Measurements from ENCODE around the gene ACKR2.

The ACKR2 gene

GRCh38 chr3:42846685-42847522 lies 37.7 kb downstream of the ACKR2 start:
- DNase-seq (ENCODE audit: low spot score): peak; percentile 57

GRCh38 chr3:42847731-42848130 lies 38.5 kb downstream of the ACKR2 start:
- no peak for TF ChIP-seq CTCF (IDR thresholded peaks at IDR 0.05; ENCODE audit: extremely low read depth, missing control alignments)
- DNase-seq (ENCODE audit: low spot score): no peak

More at GRCh38 chr3:42846685-42847522, 37.7 kb downstream of the ACKR2 start:
- no peak for TF ChIP-seq CTCF (IDR thresholded peaks at IDR 0.05; ENCODE audit: extremely low read depth, missing control alignments)

- TF ChIP-seq CTCF (IDR thresholded peaks at IDR 0.05; ENCODE audit: extremely low read depth, missing control alignments): no peak
- DNase-seq (ENCODE audit: low spot score): no peak
Observed at GRCh38 chr3:42849017-42849416, 39.8 kb downstream of the ACKR2 start.

GRCh38 chr3:42850263-42850662 lies 41.0 kb downstream of the ACKR2 start:
- no peak for DNase-seq (ENCODE audit: low spot score)
- TF ChIP-seq CTCF (IDR thresholded peaks at IDR 0.05; ENCODE audit: extremely low read depth, missing control alignments): no peak

- no peak for TF ChIP-seq CTCF (IDR thresholded peaks at IDR 0.05; ENCODE audit: extremely low read depth, missing control alignments)
- no peak for DNase-seq (ENCODE audit: low spot score)
Observed at GRCh38 chr3:42851228-42851834, 42.1 kb downstream of the ACKR2 start.

GRCh38 chr3:42852441-42852840 lies 43.2 kb downstream of the ACKR2 start:
- TF ChIP-seq CTCF (IDR thresholded peaks at IDR 0.05; ENCODE audit: extremely low read depth, missing control alignments): no peak
- DNase-seq (ENCODE audit: low spot score): no peak

- no peak for TF ChIP-seq CTCF (IDR thresholded peaks at IDR 0.05; ENCODE audit: extremely low read depth, missing control alignments)
- no peak for DNase-seq (ENCODE audit: low spot score)
Observed at GRCh38 chr3:42853056-42853455, 43.8 kb downstream of the ACKR2 start.
